A549 (cell line): Measurements from ENCODE around the gene NUDT16L1. TPM values are rescaled to one million over a fixed set of nuclear protein-coding genes. Genes with fewer than 3 reads are reported as not detected.

Source experiments
- ATAC-seq, 2 experiments: fragments of 200-7000 bp in 1 of 2; fragments of >200 bp in 1 of 2; cut with Nextera tagmentation in 1 of 2; cut with Tn5 transposase in 1 of 2; 3 replicates each; pipeline versions ENCODE4 v1.8.0 to v1.9.1; 2018 to 2020; ENCODE audit warnings: mild to moderate bottlenecking in 1 of 2, moderate library complexity in 1 of 2
- CTCF ChIA-PET: fragments of 300-600 bp; sonication (Branson Sonifier 250); formaldehyde crosslinking; extraction: SDS; loops from one replicate; lab custom pipeline; 2021; ENCODE audit warnings: antibody characterized with exemption, inconsistent platforms; lab: Yijun Ruan, JAX
- POLR2A ChIA-PET: fragments of 350-600 bp; formaldehyde crosslinking; extraction: SDS; loops from one replicate; lab custom pipeline; 2021; ENCODE audit warnings: antibody characterized with exemption, inconsistent platforms; lab: Yijun Ruan, JAX
- DNase-seq, 2 experiments: peaks; one replicate each; pipeline versions ENCODE4 v3.0.0 to v3.0.0-alpha.2; 2011 to 2016; ENCODE audit warnings: low read depth in 1 of 2, low spot score in 1 of 2
- FAIRE-seq: peaks from 2 replicates; lab custom pipeline; 2011; peaks lifted over from hg19 to GRCh38; lab: Jason Lieb, UNC
- H3K27ac ChIP-seq, 2 experiments: fragments of >200 bp; sonication (Bioruptor Twin); formaldehyde crosslinking; 3 replicates each; pipeline ENCODE4 v1.5.1; 2016 to 2017
- H3K4me1 ChIP-seq: fragments of >200 bp; sonication (Bioruptor Twin); formaldehyde crosslinking; 3 replicates; pipeline ENCODE4 v1.6.1; 2016
- H3K4me2 ChIP-seq: fragments of >200 bp; sonication (Bioruptor Twin); formaldehyde crosslinking; 3 replicates; pipeline ENCODE4 v1.6.1; 2016
- H3K4me3 ChIP-seq: fragments of >200 bp; sonication (Bioruptor Twin); formaldehyde crosslinking; 3 replicates; pipeline ENCODE4 v1.5.1; 2016
- H3K9me3 ChIP-seq: fragments of >200 bp; sonication (Bioruptor Twin); formaldehyde crosslinking; 3 replicates; pipeline ENCODE4 v1.6.1; 2016
- BCL3 ChIP-seq: fragments of >200 bp; sonication (Bioruptor Twin); formaldehyde crosslinking; IDR thresholded peaks from 3 replicates; pipeline ENCODE4 v1.6.1; 2016
- EHF ChIP-seq: fragments of 250-450 bp; sonication (Bioruptor Pico); IDR thresholded peaks from 2 replicates; pipeline ENCODE4 v1.5.0; 2020; ENCODE audit warnings: mild to moderate bottlenecking
- ESRRA ChIP-seq: fragments of 150-350 bp; IDR thresholded peaks from 2 replicates; pipeline ENCODE4 v1.6.1; 2014; ENCODE audit warnings: mild to moderate bottlenecking, low read length, borderline replicate concordance
- HDAC2 ChIP-seq: fragments of 200-600 bp; sonication (generic); IDR thresholded peaks from 2 replicates; pipeline ENCODE4 v1.6.1; 2016
- HES2 ChIP-seq: fragments of >200 bp; sonication (Bioruptor Twin); formaldehyde crosslinking; IDR thresholded peaks from 2 replicates; pipeline ENCODE4 v1.6.1; 2016
- HOXB13 ChIP-seq: fragments of 250-450 bp; sonication (Bioruptor Pico); IDR thresholded peaks from 2 replicates; pipeline ENCODE4 v1.5.0; 2020; ENCODE audit warnings: low read depth, mild to moderate bottlenecking, moderate library complexity
- JUN ChIP-seq, 2 experiments: fragments of >200 bp; sonication (Bioruptor Twin); formaldehyde crosslinking; IDR thresholded peaks; 2 replicates in 1 of 2; 3 replicates in 1 of 2; pipeline ENCODE4 v1.6.1; 2016 to 2017
- KDM1A ChIP-seq: fragments of 200-600 bp; sonication (generic); IDR thresholded peaks from 2 replicates; pipeline ENCODE4 v1.6.1; 2016; ENCODE audit warnings: low read depth, mild to moderate bottlenecking
- MAFK ChIP-seq: fragments of 450-650 bp; IDR thresholded peaks from 2 replicates; pipeline ENCODE4 v1.6.1; 2014; ENCODE audit not compliant: partially characterized antibody
- MAX ChIP-seq: IDR thresholded peaks from 2 replicates; pipeline ENCODE4 v1.6.1; 2012
- NR3C1 ChIP-seq: fragments of >200 bp; sonication (Bioruptor Twin); formaldehyde crosslinking; IDR thresholded peaks from 3 replicates; pipeline ENCODE4 v1.6.1; 2017
- RAD21 ChIP-seq, 2 experiments: fragments of >200 bp in 1 of 2; sonication (Bioruptor Twin) in 1 of 2; formaldehyde crosslinking in 1 of 2; IDR thresholded peaks in 1 of 2; conservative IDR thresholded peaks in 1 of 2; 2 replicates in 1 of 2; 3 replicates in 1 of 2; pipeline ENCODE4 v1.6.1; 2012 to 2018; ENCODE audit warnings: inconsistent platforms in 1 of 2
- RARB ChIP-seq: fragments of 250-450 bp; sonication (Bioruptor Pico); IDR thresholded peaks from 2 replicates; pipeline ENCODE4 v1.8.0; 2021; ENCODE audit warnings: mild to moderate bottlenecking, moderate library complexity
- SMC3 ChIP-seq: fragments of >200 bp; sonication (Bioruptor Twin); formaldehyde crosslinking; IDR thresholded peaks from 3 replicates; pipeline ENCODE4 v1.6.1; 2018; ENCODE audit warnings: inconsistent platforms
- SREBF2 ChIP-seq: fragments of 450-650 bp; IDR thresholded peaks from 2 replicates; pipeline ENCODE4 v1.6.1; 2014; ENCODE audit warnings: mild to moderate bottlenecking, moderate library complexity
- ZFP36 ChIP-seq: fragments of 450-650 bp; IDR thresholded peaks from 2 replicates; pipeline ENCODE4 v1.6.1; 2014; ENCODE audit warnings: borderline replicate concordance; ENCODE audit not compliant: partially characterized antibody
- ZNF302 ChIP-seq: fragments of 250-450 bp; sonication (Bioruptor Pico); IDR thresholded peaks from 2 replicates; pipeline ENCODE4 v1.9.0; 2021; ENCODE audit warnings: inconsistent platforms, mild to moderate bottlenecking, moderate library complexity
- WGBS: methylation state at CpG from one replicate; pipeline ENCODE4 v1.1.6; 2017; ENCODE audit errors: missing lambda C conversion rate; 5-methylcytosine and 5-hydroxymethylcytosine counted together
- polyA plus RNA-seq, 4 experiments: library from polyadenylated mRNA; depleted of rRNA in 3 of 4; stranded (reverse); fragments of >200 nt; fragmentation: RNase III in 1 of 4; extraction: RNeasy Plus Mini Kit Qiagen cat#74134 plus additional on column Dnase treatment in 1 of 4; gene quantifications; 2 replicates in 3 of 4; 3 replicates in 1 of 4; pipeline ENCODE4 v1.2.3, GENCODE V29; 2011 to 2017

Gene NUDT16L1
- polyA plus RNA-seq, 2 of the 4 experiments (the other 2 are of a cell fraction), result 15.5 to 22.9 TPM

- ATAC-seq (no peak), FAIRE-seq (no peak), DNase-seq (no peak)
- WGBS, result 83% methylated on average over 6 of the region's 6 CpGs
- ChIA-PET CTCF (no interaction called here), POLR2A (no interaction called here)
- H3K9me3 ChIP-seq, result no peaks in the 10 kb centered on the region
- H3K27ac ChIP-seq, result no peak overlapping the region
- H3K4me1 ChIP-seq, result no peaks in the 10 kb centered on the region
- no peak overlapping the region for H3K4me3 ChIP-seq
- TF ChIP-seq BCL3 (no peak), RAD21 (conservative IDR thresholded peaks at IDR 0.05 in 1 of 2, IDR thresholded peaks at IDR 0.05 in 1 of 2) (no peak), MAFK (no peak)
- no peak overlapping the region for H3K4me2 ChIP-seq
Observed at GRCh38 chr16:4678596-4678995, 14.8 kb upstream of the NUDT16L1 start.

- WGBS, result 84% methylated on average over 14 of the region's 20 CpGs
- Histone ChIP-seq H3K4me1 (no peaks in the 10 kb centered on the region), H3K4me3 (no peak overlapping the region), H3K27ac (no peak overlapping the region), H3K4me2 (no peak overlapping the region), H3K9me3 (no peaks in the 10 kb centered on the region)
- FAIRE-seq, result no peak
- ChIA-PET CTCF (interaction anchor here (0.6 to 1.7 kb wide), 2 partner anchors 29 to 1653 kb away, joined by 3 to 5 read pairs; no protein-coding TSS in a partner anchor), POLR2A (no interaction called here)
- ATAC-seq, result no peak
- no peak for DNase-seq
- no peak for TF ChIP-seq KDM1A
- TF ChIP-seq NR3C1, result no peak
Observed at GRCh38 chr16:4679156-4679849, 14.1 kb upstream of the NUDT16L1 start.

GRCh38 chr16:4679850-4680636, 13.3 kb upstream of the NUDT16L1 start:
- ChIA-PET CTCF (interaction anchor here (0.6 to 2.2 kb wide), 4 partner anchors 12 to 1652 kb away, joined by 3 to 7 read pairs (median 4); partner anchors contain the start of gene NUDT16L1), POLR2A (no interaction called here)
- 90% methylated on average over 46 of the region's 47 CpGs for WGBS
- H3K4me1 ChIP-seq, result no peaks in the 10 kb centered on the region
- FAIRE-seq (no peak), ATAC-seq (no peak), DNase-seq (no peak)
- no peak overlapping the region for H3K27ac ChIP-seq
- H3K9me3 ChIP-seq, result no peaks in the 10 kb centered on the region
- TF ChIP-seq ZFP36 (no peak), MAX (no peak), HES2 (no peak), HOXB13 (CRISPR knock-in tag) (no peak), ESRRA (no peak), ZNF302 (CRISPR knock-in tag) (no peak), EHF (CRISPR knock-in tag) (no peak), SREBF2 (no peak), RARB (no peak), HDAC2 (no peak), JUN (IDR thresholded peaks at IDR 0.05) (no peak), KDM1A (no peak), SMC3 (no peak)
- H3K4me3 ChIP-seq, result no peak overlapping the region
- H3K4me2 ChIP-seq, result no peak overlapping the region
